Skeletal muscle cell (primary cell): ENCODE data around the gene ANKRD13B.
A peak's percentile ranks its signal among the peaks of the same experiment; 100 is the strongest.

Source experiments
- DNase-seq: peaks from one replicate; pipeline ENCODE4 v3.0.0-alpha.2; 2010; ENCODE audit warnings: low read depth
- H3K4me3 ChIP-seq: 2 replicates; pipeline ENCODE4 v1.5.1; 2011; ENCODE audit warnings: low read depth, mild to moderate bottlenecking, control low read depth, low read length, moderate library complexity

The ANKRD13B gene

GRCh38 chr17:29567554-29568330, 25.2 kb upstream of the ANKRD13B start:
- peak overlapping the region; percentile 74 for H3K4me3 ChIP-seq
- no peak for DNase-seq

- no peak for DNase-seq
- H3K4me3 ChIP-seq: peak within 1 kb of the TSS; percentile 74
These were observed 24.3 kb upstream of the ANKRD13B start, which contains the start of gene TP53I13 for GRCh38 chr17:29568331-29569244. Gene TP53I13 (plus strand): TSS chr17:29568701. CDS start chr17:29568759, 58 bp downstream.

DNA sequence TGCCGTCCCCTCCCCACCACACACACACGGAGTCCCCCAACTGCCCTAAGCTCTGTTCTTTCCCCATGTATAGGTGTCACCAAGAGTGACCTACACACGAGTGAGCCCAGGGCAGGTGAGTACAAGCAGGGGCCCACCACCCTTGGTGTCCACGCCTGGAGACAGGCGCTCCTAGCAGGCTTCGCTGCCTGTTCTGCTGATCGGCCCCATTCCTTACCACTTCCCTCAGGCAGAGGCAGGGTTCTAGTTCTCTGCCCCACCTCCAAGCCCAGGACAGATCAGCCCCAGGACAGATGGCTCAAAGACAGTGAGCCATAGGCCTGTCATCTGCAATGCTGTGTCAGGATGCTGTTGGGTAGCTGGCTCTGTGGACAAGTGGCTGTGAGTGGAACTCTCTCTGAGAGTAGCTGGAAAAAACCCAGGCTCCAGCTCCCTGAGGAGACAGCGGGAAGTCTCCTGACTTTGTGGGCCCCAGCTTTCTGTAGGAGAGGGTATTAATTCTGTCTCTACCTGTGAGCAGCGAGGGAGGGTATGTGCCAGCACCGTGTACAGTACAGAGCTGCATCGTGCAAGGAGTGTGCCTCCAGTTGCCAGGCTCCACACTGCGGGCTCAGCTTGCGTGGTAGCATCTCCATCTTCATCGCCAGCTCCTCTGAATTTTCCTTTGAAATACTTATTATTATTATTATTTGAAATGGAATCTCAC, 23.5 kb upstream of the ANKRD13B start:
- no peak for DNase-seq
- H3K4me3 ChIP-seq: peak overlapping the region; percentile 74

- no peak overlapping the region for H3K4me3 ChIP-seq
- DNase-seq: no peak
These were observed 22.4 kb upstream of the ANKRD13B start for GRCh38 chr17:29570521-29570920.

DNA sequence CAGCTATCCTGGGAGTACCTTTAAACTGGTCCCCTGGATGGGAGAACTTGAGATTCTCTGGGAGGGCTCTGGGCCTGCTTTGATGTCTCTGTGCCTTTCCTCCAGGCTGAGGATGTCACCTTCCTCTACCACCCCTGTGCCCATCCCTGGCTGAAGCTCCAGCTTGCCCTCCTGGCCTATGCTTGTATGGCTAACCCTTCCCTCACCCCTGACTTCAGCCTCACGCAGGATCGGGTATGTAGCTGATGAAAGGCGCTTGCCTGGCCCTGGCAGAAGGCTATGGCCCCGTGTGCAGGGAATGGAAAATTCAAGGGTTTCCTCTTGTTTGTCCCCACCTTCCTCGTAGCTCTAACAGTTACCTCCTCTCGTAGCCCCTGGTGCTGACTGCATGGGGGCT, 21.4 kb upstream of the ANKRD13B start:
- DNase-seq: no peak
- H3K4me3 ChIP-seq: no peak overlapping the region

- H3K4me3 ChIP-seq: no peak overlapping the region
- DNase-seq: no peak
These were observed 20.9 kb upstream of the ANKRD13B start for GRCh38 chr17:29571883-29572681.

DNA sequence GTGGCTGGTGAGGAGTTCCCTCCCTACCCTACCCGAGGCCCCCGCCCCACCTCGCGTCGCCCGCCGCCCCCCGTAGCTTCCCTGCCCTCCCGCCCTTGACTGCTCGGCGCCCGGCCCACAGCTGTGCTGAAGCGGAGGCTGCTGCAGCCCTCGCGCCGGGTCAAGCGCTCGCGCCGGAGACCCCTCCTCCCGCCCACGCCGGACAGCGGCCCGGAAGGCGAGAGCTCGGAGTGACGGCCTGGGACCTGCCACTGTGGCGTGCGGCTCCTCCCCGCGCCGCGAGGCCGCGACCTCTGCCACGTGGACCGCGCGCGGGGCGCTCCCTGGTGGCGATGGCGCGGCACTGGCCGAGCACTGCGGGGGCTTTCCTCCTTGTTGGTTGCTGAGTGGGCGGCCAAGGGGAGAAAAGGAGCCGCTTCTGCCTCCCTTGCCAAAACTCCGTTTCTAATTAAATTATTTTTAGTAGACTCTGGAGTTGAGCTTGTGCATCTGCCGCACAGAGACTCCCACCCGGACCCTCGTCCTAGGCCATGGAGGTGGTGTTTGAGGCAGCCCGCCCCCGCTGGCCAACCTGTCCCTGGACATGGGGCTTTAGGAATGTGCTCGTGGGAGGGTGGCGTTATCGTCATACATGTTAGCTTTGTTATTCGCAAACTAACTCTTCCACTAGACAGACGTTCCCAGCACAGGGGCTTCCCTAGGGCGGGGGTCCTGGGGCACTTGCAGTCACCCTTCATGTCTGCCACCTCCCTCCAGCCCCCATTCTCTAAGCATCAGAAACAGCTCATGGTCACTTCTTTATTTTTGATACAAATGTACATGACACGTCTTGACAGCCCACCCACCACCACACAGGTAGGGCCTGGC, 20.0 kb upstream of the ANKRD13B start:
- no peak overlapping the region for H3K4me3 ChIP-seq
- no peak for DNase-seq

GRCh38 chr17:29573558-29573869, 19.4 kb upstream of the ANKRD13B start:
- H3K4me3 ChIP-seq: no peak overlapping the region
- no peak for DNase-seq

GRCh38 chr17:29573871-29574731, 18.8 kb upstream of the ANKRD13B start:
- no peak for DNase-seq
- H3K4me3 ChIP-seq: no peak overlapping the region

GRCh38 chr17:29574732-29575510, 18.0 kb upstream of the ANKRD13B start:
- no peak overlapping the region for H3K4me3 ChIP-seq
- no peak for DNase-seq

GRCh38 chr17:29575511-29576213, 17.3 kb upstream of the ANKRD13B start:
- no peak for DNase-seq
- no peak overlapping the region for H3K4me3 ChIP-seq

DNA sequence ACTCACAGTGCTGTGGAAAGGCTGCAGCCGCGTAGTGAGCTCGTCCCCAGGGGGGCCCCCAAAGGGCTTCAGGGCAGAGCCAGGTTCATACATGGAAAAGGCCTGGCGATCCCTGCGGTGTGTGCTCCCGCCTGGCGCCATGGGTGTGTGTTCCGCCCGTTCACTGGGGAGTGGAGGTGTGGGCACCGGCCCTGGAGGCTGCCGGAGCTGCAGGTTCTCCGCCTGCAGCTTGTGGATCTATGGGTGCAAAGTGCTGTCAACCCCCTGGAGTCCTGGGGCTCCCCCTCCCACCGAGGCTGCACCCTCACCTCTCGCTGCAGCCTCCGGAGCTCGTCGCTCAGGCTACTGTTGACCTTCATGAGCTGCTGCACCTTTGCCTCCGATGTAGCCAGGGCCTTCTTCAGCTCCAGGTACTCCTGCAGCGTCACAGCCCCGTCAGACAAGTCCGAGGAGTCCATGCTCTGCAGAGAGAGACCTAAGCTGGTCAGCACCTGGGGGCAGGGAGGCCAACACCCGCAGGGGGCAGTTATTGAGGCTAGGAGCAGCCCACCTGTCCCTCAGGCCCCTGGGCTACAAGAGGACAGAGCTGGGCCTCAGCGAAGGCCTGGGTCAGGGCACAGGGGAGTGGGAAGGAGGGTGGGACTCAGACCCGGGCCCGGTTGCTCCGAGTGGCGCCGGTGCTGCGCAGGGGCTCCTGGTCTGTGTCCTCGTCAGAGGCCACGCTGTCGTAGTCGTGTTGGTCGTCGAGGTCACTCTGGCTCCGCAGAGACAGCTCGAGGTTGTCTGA, 16.5 kb upstream of the ANKRD13B start:
- H3K4me3 ChIP-seq: no peak overlapping the region
- DNase-seq: no peak

DNA sequence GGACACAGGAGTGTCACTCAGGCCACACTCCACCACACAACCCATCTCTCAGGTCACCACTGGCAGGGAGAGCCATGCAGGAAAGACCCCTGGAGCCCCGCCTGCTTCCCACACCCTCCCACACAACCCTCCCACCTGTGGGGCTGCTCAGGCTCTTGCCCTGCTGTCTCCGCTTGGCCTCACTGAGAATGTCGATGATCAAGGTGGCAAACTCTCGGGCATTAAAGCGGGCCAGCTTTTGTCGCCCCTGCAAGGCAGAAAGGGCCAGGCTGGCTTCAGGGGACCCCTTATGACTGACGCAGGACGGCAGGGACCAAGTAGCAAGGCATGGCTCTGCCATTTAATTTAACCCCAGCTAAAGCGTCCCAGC, 15.9 kb upstream of the ANKRD13B start:
- H3K4me3 ChIP-seq: no peak overlapping the region
- no peak for DNase-seq

DNA sequence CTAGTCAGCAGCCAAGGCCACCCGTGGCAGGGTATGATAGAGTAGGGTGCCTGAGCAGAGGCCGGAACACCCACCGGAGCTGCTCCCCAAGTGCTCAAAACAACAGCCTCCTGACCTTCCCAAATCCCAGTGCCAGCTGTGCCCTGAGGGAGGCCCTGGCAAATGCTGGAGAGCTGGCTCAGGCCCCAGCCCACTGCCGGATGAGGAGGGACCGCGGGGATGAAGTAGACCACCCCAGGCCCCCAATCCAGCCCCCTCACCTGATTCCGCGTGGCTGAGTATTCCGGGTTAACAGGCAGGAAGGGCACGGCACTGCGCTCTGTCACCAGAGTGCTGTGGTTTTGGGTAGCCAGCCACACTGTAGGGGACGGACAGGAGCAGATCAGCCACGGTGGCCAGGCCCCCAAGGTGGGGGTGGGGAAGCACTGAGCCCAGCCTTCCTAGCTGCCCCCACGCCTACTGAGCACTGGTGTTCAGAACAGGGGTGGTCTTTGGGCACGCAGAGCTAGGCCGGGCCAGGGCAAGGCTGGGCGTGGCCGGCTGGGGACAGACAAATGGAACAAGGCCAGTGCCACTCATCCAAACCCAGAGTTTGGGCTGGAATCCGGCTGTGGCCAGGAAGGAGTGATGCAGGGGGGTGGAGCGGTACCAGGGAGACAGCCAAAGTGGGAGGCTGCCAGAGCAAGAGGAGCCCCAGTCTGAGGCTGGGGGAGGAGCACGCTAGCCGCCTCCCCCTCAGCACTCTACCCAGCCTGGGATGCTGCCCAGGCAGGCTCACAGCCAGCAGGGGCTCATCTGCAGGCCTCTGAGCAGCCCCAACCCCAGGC, 15.3 kb upstream of the ANKRD13B start:
- DNase-seq: no peak
- H3K4me3 ChIP-seq: no peak overlapping the region
